ENCODE measurements around the gene PALLD.
A peak's percentile ranks its signal among the peaks of the same experiment; 100 is the strongest.

Gene PALLD

DNA sequence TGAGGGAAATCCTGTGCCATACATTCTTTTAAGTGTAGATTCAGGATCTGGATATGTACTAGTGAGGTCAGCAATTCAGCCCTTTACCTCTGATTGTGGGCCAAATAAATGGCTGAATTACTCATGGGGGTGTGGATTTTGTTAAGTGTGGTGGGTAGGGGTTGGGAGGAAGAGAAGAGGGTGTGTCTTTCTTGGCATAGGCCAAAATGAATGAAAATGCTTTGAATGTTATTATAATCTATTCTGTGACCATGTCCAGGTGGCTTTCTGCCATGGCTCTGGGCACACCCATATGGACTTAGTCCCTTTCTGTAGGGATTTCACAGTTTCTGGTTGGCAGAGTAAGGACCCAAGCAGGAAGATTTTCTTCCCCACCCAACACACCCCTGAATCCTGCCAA, 268.9 kb downstream of the PALLD start:
- no peak for DNase-seq (ENCODE audit: low read depth)

DNA sequence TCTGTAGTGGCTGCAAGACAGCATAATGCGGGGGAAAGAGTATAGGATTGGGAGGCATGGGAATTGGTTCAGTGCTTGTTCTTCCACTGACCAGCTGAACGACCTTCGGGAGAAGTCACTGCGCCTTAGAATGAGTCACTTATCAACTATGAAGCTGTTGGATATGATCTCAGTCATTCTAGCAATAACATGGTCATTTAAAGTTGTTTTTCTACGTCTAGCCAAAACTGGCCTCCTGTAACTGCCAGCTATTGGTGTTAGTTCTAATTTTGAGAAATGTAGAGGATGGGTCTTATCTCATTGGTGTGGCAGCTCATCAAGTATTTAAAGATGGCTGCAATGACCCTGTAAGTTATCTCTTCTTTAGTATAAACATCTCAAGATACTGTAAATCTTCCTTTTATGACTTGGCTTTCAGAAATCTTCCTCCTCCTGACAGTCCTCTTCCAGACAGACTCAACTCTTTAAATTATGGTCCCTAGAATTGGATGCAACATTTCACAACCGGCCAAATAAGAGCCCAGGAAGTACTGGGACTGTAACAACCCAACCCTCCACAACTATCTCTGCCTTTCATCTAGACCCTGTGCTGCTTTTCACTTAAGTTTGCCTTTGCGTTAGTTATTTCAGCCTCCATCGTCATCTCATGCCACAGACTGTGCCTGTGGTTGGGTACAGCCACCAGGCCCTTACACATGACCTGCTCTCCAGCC, 269.9 kb downstream of the PALLD start:
- peak; percentile 47 for DNase-seq (ENCODE audit: low read depth)

DNA sequence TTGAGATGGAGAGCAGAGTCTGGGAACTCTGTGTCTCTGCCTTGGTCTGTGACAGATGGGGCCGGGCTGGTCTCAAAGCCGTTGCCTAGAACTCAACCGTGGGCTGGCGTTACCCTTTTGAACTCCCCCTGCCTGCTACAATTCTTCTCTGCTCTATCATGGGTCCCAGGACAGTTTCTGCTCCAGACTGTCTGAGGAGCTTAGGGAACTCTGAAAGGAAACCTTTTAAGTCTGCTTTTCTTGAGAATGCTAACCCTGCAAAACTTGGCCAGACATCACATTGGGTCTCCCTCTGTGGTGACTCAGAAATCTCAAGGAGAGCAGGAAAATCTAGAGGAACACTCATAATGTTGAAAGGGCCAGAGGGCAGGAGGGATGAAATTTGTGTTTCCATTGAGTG, 272.6 kb downstream of the PALLD start:
- DNase-seq (ENCODE audit: low read depth) = no peak

DNA sequence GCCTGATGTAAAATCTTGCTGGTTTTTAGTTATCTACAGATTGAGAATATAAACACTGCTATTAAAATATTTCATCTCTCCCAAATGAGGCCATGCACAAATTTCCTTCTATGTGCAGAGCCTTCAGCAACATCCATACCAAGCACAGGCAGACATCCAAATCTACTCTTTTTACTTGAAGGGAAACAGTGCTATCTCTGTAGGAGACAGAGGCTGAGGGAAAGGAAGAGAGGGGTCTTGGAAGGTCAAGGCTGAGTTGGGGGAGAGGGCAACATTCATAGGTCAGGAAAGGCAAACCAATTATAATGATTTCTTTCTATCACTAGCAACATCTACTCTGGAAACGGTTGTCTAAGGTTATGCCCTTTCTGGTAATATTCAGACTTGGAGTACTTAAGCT, 273.0 kb downstream of the PALLD start:
- no peak for DNase-seq (ENCODE audit: low read depth)

DNA sequence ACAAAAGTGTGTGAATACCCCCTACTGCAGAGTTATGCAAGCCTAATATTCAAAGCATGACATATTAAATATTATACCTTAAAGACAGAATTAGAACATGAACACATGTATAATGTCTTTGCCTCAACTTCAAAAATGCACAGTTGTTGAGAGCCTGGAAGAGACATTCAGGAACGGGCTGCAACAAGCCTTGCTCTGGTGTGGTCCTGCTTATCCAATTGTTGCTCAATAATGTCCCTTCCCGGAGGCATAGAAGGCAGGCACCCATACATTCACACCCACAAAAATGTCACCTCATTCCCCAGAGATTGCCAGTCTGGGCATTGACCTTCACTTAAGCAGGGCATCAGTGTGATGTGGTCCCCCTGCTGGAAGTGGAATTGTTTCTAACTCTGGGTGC, 274.4 kb downstream of the PALLD start:
- no peak for DNase-seq (ENCODE audit: low read depth)

DNA sequence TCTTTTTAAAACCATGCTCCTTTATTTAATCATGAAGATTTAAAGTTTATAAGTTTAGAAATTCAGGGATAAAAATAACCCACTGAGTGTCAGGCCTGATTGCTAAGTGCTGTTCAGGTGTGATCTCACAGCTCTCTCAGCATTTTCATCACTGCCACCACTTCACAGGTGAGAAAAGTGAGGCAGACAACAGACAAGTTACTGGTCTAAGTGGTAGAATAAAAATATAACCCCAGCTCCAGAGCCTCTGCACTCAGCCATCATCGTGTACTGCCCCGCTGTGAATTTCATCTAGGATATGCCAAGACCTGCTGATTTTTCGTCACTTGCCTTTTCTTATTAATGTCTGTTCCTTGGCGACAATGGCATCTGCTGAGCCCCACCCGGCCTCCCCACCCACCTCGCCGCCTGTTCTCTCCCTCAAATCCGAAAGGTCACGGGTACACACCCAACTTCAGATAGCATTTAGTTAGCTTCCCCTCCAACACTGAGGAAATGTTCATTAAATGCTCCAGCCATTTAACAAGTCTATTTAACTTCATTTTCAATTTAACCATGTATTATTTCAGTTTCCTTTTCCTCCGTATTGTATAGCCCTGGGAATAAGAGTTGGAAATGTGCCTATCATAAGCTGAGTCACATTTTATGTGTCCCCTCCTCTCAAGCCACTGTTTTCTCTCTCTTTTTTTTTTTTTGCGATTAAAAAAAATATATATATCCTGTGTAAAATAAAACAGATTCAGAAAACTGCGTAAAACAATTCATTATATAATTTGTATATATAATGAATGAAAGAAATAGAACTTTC, 276.7 kb downstream of the PALLD start:
- DNase-seq (ENCODE audit: low read depth) = no peak

DNA sequence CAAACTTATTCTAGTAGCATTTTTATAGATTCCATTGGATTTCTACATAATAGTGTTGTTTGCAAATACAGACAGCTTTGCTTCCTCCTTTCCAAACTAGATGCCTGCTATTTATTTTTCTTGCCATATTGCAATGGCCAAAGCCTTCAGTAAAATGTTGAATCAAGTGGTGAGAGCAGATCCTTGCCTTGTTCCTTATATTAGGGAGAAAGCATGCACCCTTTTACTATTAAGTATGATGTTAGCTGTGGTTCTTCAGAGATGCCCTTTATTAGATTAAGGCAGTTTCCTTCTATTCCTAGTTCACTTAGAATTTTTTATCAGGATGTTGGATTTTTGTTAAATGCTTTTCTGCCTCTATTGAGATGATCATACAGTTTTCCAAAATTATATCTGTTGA, 279.5 kb downstream of the PALLD start:
- DNase-seq (ENCODE audit: low read depth) = no peak

DNA sequence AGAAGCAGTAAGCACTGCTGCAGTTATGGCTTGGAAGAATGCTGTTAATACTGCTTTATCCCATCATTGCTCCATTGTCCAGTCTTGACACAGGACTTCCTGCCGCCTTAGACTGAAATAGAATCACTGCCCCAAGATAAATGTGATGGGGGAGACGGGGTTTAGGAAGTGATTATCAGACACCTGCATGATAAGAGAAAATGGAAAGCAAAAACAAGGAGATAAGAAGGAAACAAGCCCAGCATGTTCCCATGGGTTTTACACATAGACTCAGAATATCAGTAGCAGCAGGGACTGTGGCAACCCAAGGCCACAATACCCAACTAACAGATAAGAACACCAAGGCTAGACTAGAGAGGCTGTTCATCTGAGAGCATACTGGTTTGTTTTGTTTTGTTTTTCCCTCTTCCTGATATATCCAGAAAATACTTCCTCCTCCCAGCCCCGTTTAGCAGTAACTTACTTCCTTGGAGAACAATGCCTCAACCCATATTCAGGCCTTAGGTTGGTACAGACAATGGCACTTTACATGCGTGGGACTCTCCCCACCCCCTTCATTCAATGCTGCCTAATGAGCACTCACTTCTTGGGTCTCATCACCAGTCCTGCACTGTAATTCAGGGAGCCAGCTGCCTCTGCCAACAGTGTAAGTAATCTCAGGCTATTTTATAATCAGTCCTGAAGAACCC, 280.6 kb downstream of the PALLD start:
- DNase-seq (ENCODE audit: low read depth) = no peak

DNA sequence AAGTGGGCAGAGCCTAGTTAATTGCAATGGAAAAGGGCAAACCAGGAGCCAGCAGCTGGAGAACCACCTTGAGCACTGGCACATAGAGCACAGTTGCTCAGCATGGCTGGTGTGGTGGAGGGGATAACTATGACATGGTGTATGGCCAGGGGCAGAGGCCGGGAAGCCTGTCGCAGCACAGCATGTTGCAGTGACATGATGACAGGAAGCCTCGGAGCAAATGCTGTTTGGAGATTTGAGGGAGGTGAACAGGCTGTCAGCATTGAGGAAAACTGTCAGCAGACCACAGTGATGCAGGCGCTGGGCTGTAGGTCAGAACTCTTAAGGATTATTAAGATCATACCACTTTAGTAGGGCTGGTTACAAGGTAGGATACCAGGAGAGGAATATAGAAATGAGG, 284.5 kb downstream of the PALLD start:
- DNase-seq (ENCODE audit: low read depth) = no peak

DNA sequence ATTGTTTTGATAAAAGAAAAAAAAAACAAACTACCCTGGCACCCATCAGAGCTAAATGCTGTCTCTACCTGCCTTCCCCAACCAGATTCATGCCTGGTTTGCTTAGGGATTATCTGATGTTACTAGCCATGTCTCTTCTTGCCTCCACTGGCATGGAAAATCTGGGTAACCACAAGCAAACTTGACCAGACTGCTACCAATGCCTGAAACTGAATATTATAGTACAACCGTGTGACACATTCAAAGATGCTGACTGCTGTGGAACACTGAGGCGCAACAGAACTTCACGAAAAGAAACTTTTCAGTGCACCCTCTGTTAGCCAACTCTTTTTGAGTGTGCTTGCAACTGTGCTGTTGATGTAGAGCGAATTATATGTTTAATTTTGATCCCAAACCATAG, 285.1 kb downstream of the PALLD start:
- DNase-seq (ENCODE audit: low read depth) = no peak

DNA sequence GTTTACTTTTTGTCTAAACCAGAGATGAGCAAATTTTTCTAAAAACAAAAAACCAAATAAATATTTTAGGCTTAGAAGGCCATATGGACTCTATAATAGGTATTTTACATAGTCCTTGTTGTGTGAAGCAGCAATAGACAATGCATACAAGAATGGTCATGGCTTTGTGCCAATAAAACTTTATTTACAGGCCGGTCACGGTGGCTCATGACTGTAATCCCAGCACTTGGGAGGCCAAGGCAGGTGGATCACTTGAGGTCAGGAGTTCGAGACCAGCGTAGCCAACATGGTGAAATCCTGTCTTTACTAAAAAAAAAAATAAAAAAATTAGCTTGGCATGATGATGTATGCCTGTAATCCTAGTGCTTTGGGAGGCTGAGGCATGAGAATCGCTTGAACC, 285.6 kb downstream of the PALLD start:
- no peak for DNase-seq (ENCODE audit: low read depth)

DNA sequence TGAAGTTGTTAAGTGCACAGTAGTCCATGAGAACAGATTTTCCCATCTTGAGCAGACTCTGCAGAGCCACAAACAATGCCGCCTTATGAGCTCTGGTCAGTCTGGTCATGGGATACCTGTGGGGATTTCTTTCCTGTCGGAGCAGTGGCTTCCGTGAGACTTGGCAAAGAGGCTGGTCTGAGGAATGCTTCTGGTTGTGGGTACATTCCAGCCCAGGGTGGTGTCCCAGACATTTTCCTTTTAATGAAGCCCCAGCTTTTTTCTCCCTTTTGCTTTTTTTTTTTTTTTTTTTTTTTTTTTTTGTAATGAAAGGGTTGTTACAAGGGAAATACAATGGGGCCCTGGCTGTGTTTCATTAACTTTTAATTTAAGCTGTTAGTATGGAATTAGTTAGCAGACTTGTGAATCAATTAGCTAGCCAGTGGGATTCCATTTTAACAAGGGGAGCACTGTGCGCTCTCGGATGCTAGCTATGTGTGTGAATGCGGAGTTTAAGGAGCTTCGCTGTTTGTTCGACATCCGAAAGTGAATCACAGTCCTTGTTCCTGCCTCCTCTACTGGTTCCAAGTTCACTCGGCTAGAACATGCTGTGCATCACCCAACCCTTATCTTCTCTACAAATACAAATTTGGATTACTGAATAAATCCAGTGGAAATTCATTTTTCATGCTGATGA, 288.1 kb downstream of the PALLD start:
- no peak for DNase-seq (ENCODE audit: low read depth)

DNA sequence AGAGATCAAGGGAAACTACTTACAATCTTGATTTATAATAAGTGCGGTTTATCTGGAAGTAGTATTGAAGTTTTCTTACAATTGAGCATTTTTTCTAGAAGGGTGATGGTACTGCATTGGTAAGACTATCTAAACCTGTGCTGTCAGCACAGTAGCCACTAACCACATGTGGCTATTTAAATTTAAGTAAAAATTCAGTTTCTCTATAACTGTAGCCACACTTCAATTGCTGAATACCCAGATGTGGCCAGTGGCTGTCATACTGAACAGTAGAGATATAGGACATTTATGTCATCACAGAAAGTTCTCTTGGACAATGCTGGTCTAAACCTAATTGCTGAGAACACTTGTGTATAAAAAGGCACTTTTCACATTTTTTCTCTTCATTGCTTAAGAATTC, 290.5 kb downstream of the PALLD start:
- no peak for DNase-seq (ENCODE audit: low read depth)

DNA sequence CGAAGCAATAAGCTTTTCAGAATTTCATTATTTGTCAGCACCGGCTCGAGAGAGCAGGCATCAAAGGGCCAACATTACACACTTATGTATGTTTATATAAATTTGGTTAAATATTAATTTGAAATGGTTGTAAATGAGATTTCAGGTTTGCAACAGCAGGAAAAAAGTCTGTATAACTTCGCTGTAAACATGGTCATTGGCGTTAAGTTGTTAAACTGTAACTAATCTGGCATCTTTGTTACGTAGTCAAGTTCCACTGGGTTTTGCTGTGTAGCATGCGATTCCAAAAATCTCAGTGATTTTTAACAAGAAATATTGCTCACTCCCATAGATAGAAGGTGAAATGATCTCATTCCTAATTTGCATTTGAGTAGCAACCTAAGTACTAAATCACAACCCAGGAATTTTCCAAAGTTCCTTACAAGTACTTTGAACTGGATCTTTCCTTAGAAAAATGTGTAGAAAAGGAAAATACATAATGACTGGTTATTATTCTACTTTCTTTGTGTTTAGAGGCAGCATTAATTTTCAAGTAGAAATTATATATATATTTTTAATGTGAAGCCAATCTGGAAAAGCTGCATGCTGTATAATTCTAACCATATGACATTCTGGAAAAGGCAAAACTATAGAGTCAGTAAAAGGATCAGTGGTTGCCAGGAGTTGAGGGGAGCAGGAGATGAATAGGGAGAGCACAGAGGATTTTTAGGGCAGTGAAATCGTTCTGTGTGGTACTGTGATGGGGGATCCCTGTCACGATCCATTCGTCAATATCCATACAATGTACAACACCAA, 291.1 kb downstream of the PALLD start:
- no peak for DNase-seq (ENCODE audit: low read depth)

DNA sequence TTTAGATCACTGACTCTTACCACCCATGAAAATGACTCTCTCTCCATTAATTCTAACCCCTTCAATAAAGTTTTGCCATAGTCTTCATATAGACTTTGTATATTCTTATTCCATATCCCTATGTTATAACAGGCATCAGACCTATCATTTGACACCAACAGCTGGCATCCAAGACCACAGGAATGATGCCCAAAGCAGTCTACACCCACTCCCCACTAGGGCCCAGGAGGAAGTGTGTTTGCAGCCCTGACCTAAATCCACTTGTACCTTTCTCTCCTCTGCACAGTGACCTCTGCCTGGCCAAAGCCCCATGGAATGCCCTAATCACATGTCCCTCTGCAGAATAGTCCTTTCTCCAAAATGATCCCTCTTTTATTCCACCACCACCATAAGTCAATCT, 294.0 kb downstream of the PALLD start:
- no peak for DNase-seq (ENCODE audit: low read depth)

DNA sequence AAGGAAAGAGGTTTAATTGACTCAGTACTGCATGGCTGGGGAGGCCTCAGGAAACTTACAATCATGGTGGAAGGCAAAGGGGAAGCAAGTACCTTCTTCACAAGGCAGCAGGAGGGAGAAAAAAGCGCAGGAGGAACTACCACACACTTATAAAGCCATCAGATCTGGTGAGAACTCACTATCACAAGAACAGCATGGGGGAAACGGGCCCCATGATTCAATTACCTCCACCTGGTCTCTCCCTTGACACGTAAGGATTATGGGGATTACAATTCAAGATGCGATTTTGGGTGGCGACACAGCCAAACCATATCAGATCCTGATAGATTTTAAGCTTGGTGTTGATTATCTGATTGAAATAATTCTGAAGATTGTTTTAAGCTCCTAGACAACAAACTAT, 294.5 kb downstream of the PALLD start:
- no peak for DNase-seq (ENCODE audit: low read depth)

DNA sequence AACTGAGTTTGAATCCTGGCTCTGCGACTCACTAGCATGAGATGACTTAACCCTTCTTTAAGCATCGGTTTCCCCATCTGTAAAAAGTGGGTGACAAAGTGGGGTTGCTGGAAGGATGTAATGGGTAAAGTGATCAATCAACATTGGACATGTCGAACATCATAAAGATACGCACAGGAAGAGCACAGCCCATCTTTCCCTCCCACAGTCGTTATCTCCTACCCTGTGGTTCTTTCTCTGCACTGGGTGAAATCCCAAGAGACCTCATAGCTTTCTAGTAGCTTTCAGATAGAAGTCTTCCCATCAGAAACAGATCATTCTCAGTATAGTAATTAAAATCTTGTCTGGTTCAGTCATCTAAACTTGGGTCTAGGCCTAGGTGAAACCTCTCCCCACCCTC, 296.7 kb downstream of the PALLD start:
- no peak for DNase-seq (ENCODE audit: low read depth)

DNA sequence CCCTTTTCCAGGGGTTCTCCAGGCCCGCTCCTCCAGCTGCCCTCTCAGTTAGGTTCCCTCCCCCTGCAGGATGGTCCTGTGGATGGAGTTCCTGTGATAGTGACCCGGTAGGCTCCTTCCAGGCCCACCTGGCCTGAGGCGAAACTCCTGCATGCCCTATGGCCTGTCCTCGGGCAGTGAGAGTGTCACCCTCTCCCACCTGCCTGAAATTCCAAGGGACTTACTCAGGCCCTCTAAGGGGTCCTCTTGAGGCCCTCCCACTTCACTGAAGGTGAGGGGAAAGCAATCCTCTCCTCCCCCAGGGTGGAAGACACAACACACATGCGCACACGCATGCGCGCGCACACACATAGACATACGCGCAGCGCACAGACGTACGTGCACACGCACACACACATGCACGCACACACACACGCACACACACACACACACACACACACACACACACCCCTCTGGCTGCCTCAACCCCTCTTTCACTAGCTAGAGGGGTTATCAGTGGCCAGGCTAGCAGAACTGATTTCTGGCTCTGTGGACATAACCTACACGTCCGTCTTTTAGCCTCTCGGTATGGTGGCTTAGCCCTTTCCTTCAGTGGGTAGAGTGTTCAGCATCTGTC, 297.3 kb downstream of the PALLD start:
- DNase-seq (ENCODE audit: low read depth) = no peak

DNA sequence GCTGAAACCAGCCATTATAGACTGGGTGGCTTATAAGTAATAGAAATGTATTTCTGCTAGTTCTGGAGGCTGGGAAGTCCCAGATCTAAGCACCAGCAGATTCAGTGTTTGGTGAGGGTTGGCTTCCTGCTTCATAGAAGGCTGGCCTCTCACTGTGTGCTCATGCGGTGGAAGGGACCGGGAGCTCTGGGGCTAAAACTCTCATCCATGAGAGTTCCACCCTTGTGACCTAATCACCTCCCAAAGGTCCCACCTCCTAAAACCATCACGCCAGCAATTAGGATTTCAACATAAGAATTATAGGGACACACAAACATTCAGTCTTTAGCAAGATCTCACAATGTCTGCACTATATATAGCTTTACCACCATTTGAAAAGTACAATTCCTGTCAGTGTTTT, 298.0 kb downstream of the PALLD start:
- no peak for DNase-seq (ENCODE audit: low read depth)

DNA sequence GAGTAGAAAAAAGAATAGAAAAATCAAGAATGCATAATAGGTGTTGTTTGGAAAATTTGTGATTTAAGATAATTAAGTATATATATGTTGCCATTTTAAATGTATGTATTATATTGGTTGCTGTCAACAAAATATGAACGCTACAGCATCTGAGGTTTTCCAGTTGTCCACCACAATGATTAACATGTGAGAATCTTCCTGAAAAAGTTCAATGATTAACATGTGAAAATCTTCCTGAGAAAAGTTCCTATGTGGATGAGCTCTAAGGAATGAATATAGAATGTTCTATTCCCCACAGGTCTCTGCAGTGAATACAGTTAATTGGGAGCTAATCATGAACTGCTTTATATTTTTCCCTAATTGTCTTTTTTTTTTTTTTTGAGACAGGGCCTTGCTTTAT, 298.5 kb downstream of the PALLD start:
- no peak for DNase-seq (ENCODE audit: low read depth)

DNA sequence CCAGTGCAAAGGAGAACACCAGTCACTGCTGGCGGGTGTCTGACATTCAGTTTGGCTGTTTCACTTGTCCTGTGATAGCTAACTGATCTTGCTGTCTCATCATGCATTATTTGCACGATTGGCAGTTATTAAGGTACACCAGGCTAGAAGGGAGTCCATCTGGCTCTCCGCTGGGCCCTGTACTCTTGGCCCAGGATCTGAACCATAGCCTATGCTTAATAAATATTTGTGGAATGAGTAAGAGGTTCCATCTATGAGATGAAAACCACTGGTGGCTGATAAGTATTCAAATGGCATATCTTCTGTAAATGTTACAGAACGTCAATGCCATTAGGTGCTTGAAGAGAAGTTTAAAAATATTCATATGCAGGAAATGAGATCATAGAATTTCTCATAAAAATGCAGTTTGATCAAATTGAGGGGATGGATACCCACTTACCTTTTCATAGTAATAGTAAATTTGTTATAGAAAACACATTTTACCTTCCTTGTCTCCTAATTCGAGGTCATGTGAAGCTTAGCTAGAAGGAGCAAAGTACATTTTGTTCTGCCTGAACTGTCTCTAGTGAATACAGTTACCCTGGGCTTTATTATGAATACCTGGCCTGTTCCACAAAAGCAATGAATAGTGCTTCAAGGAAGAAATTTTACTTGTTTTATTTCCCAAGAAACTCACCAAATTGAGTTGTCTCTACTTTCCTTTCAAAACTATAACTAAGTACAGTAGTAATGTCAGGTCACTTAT, 299.7 kb downstream of the PALLD start:
- no peak for DNase-seq (ENCODE audit: low read depth)
